C4-2B (cell line): ENCODE results near the gene ATOSB.

Experiments
- H3K27ac ChIP-seq: fragments of 450-650 bp; 2 replicates; pipeline ENCODE4 v1.5.1; 2017
- ZFX ChIP-seq: fragments of 450-650 bp; IDR thresholded peaks from 2 replicates; pipeline ENCODE4 v1.6.1; 2017
- TF ChIP-seq, protein P1 (sequence below): fragments of 450-650 bp; conservative IDR thresholded peaks from 2 replicates; pipeline ENCODE4 v1.5.1; 2017; ENCODE audit warnings: mild to moderate bottlenecking

The ATOSB gene

GRCh38 chr9:35054871-35055644 lies 60.6 kb downstream of the ATOSB start:
- no peak for TF ChIP-seq ZFX
- TF ChIP-seq, protein P1, sequence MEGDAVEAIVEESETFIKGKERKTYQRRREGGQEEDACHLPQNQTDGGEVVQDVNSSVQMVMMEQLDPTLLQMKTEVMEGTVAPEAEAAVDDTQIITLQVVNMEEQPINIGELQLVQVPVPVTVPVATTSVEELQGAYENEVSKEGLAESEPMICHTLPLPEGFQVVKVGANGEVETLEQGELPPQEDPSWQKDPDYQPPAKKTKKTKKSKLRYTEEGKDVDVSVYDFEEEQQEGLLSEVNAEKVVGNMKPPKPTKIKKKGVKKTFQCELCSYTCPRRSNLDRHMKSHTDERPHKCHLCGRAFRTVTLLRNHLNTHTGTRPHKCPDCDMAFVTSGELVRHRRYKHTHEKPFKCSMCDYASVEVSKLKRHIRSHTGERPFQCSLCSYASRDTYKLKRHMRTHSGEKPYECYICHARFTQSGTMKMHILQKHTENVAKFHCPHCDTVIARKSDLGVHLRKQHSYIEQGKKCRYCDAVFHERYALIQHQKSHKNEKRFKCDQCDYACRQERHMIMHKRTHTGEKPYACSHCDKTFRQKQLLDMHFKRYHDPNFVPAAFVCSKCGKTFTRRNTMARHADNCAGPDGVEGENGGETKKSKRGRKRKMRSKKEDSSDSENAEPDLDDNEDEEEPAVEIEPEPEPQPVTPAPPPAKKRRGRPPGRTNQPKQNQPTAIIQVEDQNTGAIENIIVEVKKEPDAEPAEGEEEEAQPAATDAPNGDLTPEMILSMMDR: no peak
- H3K27ac ChIP-seq: no peak overlapping the region

DNA sequence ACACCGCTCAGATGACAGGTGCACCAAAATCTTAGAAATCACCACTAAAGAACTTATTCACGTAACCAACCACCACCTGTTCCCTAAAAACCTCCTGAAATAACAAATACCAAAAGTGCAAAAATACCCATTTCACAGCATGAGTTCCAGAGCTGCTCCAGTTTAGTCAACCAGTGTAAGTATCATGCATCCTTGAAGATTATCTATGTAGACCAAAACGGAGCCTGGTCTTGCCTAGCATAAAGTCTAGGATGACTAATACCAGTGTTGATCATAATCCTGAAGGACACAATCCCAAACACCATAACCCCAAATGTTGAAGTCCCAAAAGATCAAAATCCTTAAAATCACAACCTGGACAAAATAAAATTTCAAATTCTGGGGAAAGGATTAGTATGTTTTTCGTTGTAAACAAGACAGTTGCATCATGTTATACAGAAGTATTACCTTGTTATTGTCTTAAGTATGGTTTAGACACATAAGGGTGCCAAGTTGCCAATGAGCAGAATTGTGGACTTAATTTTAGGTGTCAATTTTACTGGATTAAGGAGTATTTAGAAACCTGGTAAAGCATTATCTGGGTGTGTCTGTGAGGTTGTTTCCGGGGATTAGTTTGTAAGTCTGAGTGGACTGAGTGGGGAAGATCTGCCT lies 61.4 kb downstream of the ATOSB start:
- TF ChIP-seq, protein P1: no peak
- TF ChIP-seq ZFX: no peak
- H3K27ac ChIP-seq: no peak overlapping the region
